Activated naive CD8-positive, alpha-beta T cell treated with anti-CD3 and anti-CD28 coated beads, Interleukin-2, amount 10 ng/mL, durations not matched to agents 7 days and 5 days (primary cell): Measurements from ENCODE around the gene ZNF287. TPM values are rescaled to one million over a fixed set of nuclear protein-coding genes. Genes with fewer than 3 reads are reported as not detected.
"Not testable (repeated sequence)": the region's sequence is repeated elsewhere in the genome, so short reads cannot be mapped to it uniquely, and the experiment has no call there.

Experiments used
- ATAC-seq: fragments of 150-1000 bp; cut with Tn5 transposase; one replicate; pipeline ENCODE4 v1.10.0; 2021; ENCODE audit warnings: low read depth, moderate library complexity
- POLR2A ChIA-PET: fragments of 350-600 bp; sonication (Branson Sonifier 250); formaldehyde crosslinking; loops from one replicate; lab custom pipeline; 2021; ENCODE audit warnings: antibody characterized with exemption; lab: Charles Lee
- DNase-seq: peaks from one replicate; pipeline ENCODE4 v3.0.0; 2021
- H3K27ac Mint-ChIP-seq: one replicate; pipeline ENCODE4 v1.8.0; 2022; ENCODE audit warnings: mild to moderate bottlenecking, mixed read lengths
- H3K27me3 Mint-ChIP-seq: one replicate; pipeline ENCODE4 v1.8.0; 2022; ENCODE audit warnings: mild to moderate bottlenecking, moderate library complexity, mixed read lengths
- H3K36me3 Mint-ChIP-seq: one replicate; pipeline ENCODE4 v1.8.0; 2021; ENCODE audit warnings: mild to moderate bottlenecking, mixed read lengths
- H3K4me1 Mint-ChIP-seq: one replicate; pipeline ENCODE4 v1.8.0; 2021; ENCODE audit warnings: mixed read lengths
- H3K4me3 Mint-ChIP-seq: one replicate; pipeline ENCODE4 v1.8.0; 2022; ENCODE audit warnings: mild to moderate bottlenecking, moderate library complexity, mixed read lengths
- H3K9me3 Mint-ChIP-seq: one replicate; pipeline ENCODE4 v1.8.0; 2021; ENCODE audit warnings: mixed read lengths
- total RNA-seq, 2 experiments: library from RNA; stranded (reverse); gene quantifications; one replicate each; pipeline ENCODE4 v1.2.3, GENCODE V29; 2021

ZNF287 gene
- total RNA-seq, 2 experiments from 2014 or later: 9.7 to 13.0 TPM

GRCh38 chr17:16551878-16552636 is 16.9 kb downstream of the ZNF287 start:
- H3K36me3 Mint-ChIP-seq: peaks cover 48% of the 10 kb centered on the region
- H3K9me3 Mint-ChIP-seq: peaks cover 53% of the 10 kb centered on the region
- no peak overlapping the region for H3K27ac Mint-ChIP-seq
- POLR2A ChIA-PET: no interaction called here
- no peaks in the 10 kb centered on the region for H3K4me1 Mint-ChIP-seq
- H3K4me3 Mint-ChIP-seq: no peak overlapping the region
- ATAC-seq: no peak
- H3K27me3 Mint-ChIP-seq: no peaks in the 10 kb centered on the region
- no peak for DNase-seq

GRCh38 chr17:16537130-16537458 is 31.9 kb downstream of the ZNF287 start:
- ATAC-seq: no peak
- POLR2A ChIA-PET: interaction anchor here (1.8 to 2.4 kb wide), 3 partner anchors 32 to 98 kb away, joined by 11 to 14 read pairs (median 11); partner anchors contain the start of gene ZNF287
- Mint-ChIP-seq H3K27ac (peak overlapping the region; percentile 13), H3K4me3 (peak overlapping the region; percentile 98), H3K4me1 (peaks cover 11% of the 10 kb centered on the region), H3K36me3 (no peaks in the 10 kb centered on the region), H3K27me3 (no peaks in the 10 kb centered on the region), H3K9me3 (no peaks in the 10 kb centered on the region)
- DNase-seq: no peak

- no peaks in the 10 kb centered on the region for H3K9me3 Mint-ChIP-seq
- DNase-seq (no peak), ATAC-seq (no peak)
- H3K27ac Mint-ChIP-seq: no peak overlapping the region
- peaks cover 16% of the 10 kb centered on the region for H3K27me3 Mint-ChIP-seq
- peaks cover 11% of the 10 kb centered on the region for H3K4me1 Mint-ChIP-seq
- H3K36me3 Mint-ChIP-seq: no peaks in the 10 kb centered on the region
- H3K4me3 Mint-ChIP-seq: no peak overlapping the region
- POLR2A ChIA-PET: no interaction called here
These were observed 34.8 kb downstream of the ZNF287 start for GRCh38 chr17:16534236-16534635.

- Mint-ChIP-seq H3K27ac (no peak overlapping the region), H3K9me3 (no peaks in the 10 kb centered on the region)
- no peak for DNase-seq
These were observed 39.1 kb downstream of the ZNF287 start for GRCh38 chr17:16529906-16530305.

GRCh38 chr17:16527298-16527697 is 41.7 kb downstream of the ZNF287 start:
- Mint-ChIP-seq H3K27me3 (peaks cover 30% of the 10 kb centered on the region), H3K4me1 (peaks cover 6% of the 10 kb centered on the region), H3K9me3 (no peaks in the 10 kb centered on the region), H3K4me3 (no peak overlapping the region), H3K36me3 (no peaks in the 10 kb centered on the region), H3K27ac (no peak overlapping the region)
- POLR2A ChIA-PET: no interaction called here
- no peak for ATAC-seq
- DNase-seq: no peak

More at GRCh38 chr17:16529906-16530305, 39.1 kb downstream of the ZNF287 start:
- no peak for ATAC-seq
- no peaks in the 10 kb centered on the region for H3K36me3 Mint-ChIP-seq
- POLR2A ChIA-PET: no interaction called here
- peaks cover 30% of the 10 kb centered on the region for H3K27me3 Mint-ChIP-seq
- peaks cover 7% of the 10 kb centered on the region for H3K4me1 Mint-ChIP-seq
- H3K4me3 Mint-ChIP-seq: no peak overlapping the region

GRCh38 chr17:16525556-16525955 is 43.4 kb downstream of the ZNF287 start:
- not testable (repeated sequence) for DNase-seq, H3K27ac Mint-ChIP-seq, H3K4me3 Mint-ChIP-seq, H3K9me3 Mint-ChIP-seq, ATAC-seq, H3K36me3 Mint-ChIP-seq
- POLR2A ChIA-PET: interaction anchor here (1.0 kb wide), 1 partner anchor 10 kb away, joined by 4 read pairs; no protein-coding TSS in a partner anchor
- H3K4me1 Mint-ChIP-seq: peaks cover 11% of the 10 kb centered on the region
- H3K27me3 Mint-ChIP-seq: peaks cover 27% of the 10 kb centered on the region

GRCh38 chr17:16521070-16521727 is 47.8 kb downstream of the ZNF287 start:
- Mint-ChIP-seq H3K27me3 (peaks cover 22% of the 10 kb centered on the region), H3K9me3 (no peaks in the 10 kb centered on the region), H3K27ac (peak overlapping the region; percentile 77), H3K4me3 (no peak overlapping the region), H3K4me1 (peaks cover 5% of the 10 kb centered on the region), H3K36me3 (no peaks in the 10 kb centered on the region)
- POLR2A ChIA-PET: interaction anchor here (1.0 kb wide), 1 partner anchor 158 kb away, joined by 3 read pairs; no protein-coding TSS in a partner anchor
- DNase-seq (peak; percentile 43), ATAC-seq (peak; percentile 97)

- no peak overlapping the region for H3K4me3 Mint-ChIP-seq
- H3K9me3 Mint-ChIP-seq: no peaks in the 10 kb centered on the region
- DNase-seq (no peak), ATAC-seq (no peak)
- H3K36me3 Mint-ChIP-seq: no peaks in the 10 kb centered on the region
- no peak overlapping the region for H3K27ac Mint-ChIP-seq
- H3K4me1 Mint-ChIP-seq: peaks cover 5% of the 10 kb centered on the region
- POLR2A ChIA-PET: no interaction called here
- H3K27me3 Mint-ChIP-seq: peaks cover 28% of the 10 kb centered on the region
These were observed 50.0 kb downstream of the ZNF287 start for GRCh38 chr17:16519021-16519420.

GRCh38 chr17:16517477-16517876 is 51.5 kb downstream of the ZNF287 start:
- DNase-seq: no peak
- Mint-ChIP-seq H3K4me3 (no peak overlapping the region), H3K4me1 (peaks cover 5% of the 10 kb centered on the region), H3K36me3 (no peaks in the 10 kb centered on the region), H3K27me3 (peaks cover 31% of the 10 kb centered on the region), H3K9me3 (no peaks in the 10 kb centered on the region), H3K27ac (no peak overlapping the region)
- POLR2A ChIA-PET: no interaction called here
- no peak for ATAC-seq

- POLR2A ChIA-PET: no interaction called here
- Mint-ChIP-seq H3K36me3 (no peaks in the 10 kb centered on the region), H3K27ac (no peak overlapping the region), H3K4me3 (no peak overlapping the region), H3K9me3 (no peaks in the 10 kb centered on the region), H3K4me1 (peaks cover 13% of the 10 kb centered on the region), H3K27me3 (peaks cover 31% of the 10 kb centered on the region)
- no peak for DNase-seq
- no peak for ATAC-seq
These were observed 52.4 kb downstream of the ZNF287 start for GRCh38 chr17:16516594-16517051.

- Mint-ChIP-seq H3K27ac (no peak overlapping the region), H3K4me3 (no peak overlapping the region), H3K36me3 (no peaks in the 10 kb centered on the region), H3K27me3 (peaks cover 29% of the 10 kb centered on the region), H3K4me1 (peaks cover 11% of the 10 kb centered on the region), H3K9me3 (no peaks in the 10 kb centered on the region)
- DNase-seq (no peak), ATAC-seq (no peak)
- POLR2A ChIA-PET: no interaction called here
These were observed 53.1 kb downstream of the ZNF287 start for GRCh38 chr17:16515933-16516332.

GRCh38 chr17:16513873-16514272 is 55.1 kb downstream of the ZNF287 start:
- Mint-ChIP-seq H3K4me1 (peaks cover 11% of the 10 kb centered on the region), H3K27me3 (peaks cover 22% of the 10 kb centered on the region), H3K27ac (no peak overlapping the region), H3K36me3 (no peaks in the 10 kb centered on the region), H3K4me3 (no peak overlapping the region), H3K9me3 (no peaks in the 10 kb centered on the region)
- ATAC-seq (no peak), DNase-seq (no peak)
- POLR2A ChIA-PET: no interaction called here

- H3K4me3 Mint-ChIP-seq: no peak overlapping the region
- POLR2A ChIA-PET: interaction anchor here (0.7 kb wide), 1 partner anchor 90 kb away, joined by 4 read pairs; no protein-coding TSS in a partner anchor
- peak overlapping the region; percentile 13 for H3K27ac Mint-ChIP-seq
- H3K4me1 Mint-ChIP-seq: peaks cover 11% of the 10 kb centered on the region
- ATAC-seq (peak; percentile 26), DNase-seq (no peak)
- no peaks in the 10 kb centered on the region for H3K9me3 Mint-ChIP-seq
- H3K27me3 Mint-ChIP-seq: peaks cover 17% of the 10 kb centered on the region
- H3K36me3 Mint-ChIP-seq: no peaks in the 10 kb centered on the region
These were observed 57.0 kb downstream of the ZNF287 start for GRCh38 chr17:16512011-16512410.
